HG03442 (cell line): Measurements from ENCODE around the gene RLF.
A peak's percentile ranks its signal among the peaks of the same experiment; 100 is the strongest.
"Not testable (repeated sequence)": the region's sequence is repeated elsewhere in the genome, so short reads cannot be mapped to it uniquely, and the experiment has no call there.

Experiments
- ATAC-seq: cut with Tn5 transposase; IDR thresholded peaks from one replicate; pipeline ENCODE4 v1.9.1; 2021; ENCODE audit warnings: mild to moderate bottlenecking, moderate library complexity; ENCODE audit not compliant: unreplicated experiment

Gene RLF

DNA sequence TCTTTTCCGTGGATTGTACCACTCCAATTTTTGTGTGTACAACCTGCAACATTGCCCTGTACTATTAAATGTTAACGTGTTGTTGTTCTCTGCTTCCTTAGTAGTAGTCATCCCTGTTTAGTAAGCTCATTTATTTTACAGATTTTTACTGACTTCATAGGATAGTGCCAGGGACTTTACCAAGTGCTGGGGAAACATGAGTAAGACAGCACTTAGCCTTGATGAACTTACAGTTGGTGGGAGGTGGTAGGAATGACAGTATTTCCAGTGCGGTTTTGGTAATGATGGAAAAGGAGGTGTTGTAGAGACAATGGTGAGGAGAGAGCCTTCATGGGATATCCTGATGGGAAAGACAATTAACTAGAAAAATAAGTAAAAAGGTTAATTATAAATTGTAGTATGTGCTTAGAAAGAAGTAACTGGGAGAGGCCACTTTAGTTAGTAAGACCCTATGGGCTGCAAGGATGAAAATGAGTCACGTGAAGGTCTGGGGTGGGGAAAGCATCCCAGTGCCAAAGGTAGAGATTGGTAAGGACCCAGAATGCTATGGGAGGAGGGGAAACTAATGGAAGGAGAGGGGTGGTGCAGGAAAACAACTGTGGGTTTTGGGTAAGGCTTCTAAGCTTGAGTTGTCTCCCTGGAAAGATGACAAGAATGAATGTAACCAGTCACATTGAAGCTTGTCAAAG, 1.7 kb downstream of the RLF start:
- ATAC-seq = no peak

DNA sequence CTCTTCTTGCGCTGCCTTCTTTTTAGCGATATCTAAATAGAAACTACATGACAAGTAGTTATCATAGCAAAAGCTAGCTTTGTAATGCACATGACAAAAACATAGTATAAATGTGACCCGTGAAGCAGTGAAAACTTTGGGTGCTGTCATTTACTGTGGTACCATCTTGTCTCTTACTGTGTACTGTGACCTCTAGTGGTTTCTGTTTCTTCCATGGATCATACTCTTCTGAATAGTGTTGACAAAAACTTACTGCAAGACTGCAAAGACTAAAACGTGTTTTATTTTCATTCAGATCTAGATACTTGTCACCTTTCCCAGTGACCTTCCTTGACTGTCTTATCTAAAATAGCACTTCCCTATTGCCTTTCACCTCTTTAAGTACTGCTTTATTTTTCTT, 6.1 kb downstream of the RLF start:
- ATAC-seq = no peak

DNA sequence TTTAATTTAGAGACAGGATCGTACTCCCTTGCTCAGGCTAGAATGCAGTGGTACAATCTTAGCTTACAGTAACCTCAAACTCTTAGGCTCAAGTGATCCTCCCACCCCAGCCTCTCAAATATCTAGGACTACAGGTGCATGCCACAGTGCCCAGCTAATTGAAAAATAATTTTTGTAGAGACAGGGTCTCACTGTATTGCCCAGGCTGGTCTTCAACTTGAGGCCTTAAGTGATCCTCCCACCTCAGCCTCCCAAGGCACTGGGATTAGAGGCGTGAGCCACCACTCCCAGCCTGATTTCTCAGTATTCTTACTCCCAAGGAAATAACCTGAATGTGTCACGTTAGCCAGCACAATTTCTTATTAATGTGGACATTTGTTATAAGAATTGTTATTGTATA, 9.8 kb downstream of the RLF start:
- no peak for ATAC-seq

DNA sequence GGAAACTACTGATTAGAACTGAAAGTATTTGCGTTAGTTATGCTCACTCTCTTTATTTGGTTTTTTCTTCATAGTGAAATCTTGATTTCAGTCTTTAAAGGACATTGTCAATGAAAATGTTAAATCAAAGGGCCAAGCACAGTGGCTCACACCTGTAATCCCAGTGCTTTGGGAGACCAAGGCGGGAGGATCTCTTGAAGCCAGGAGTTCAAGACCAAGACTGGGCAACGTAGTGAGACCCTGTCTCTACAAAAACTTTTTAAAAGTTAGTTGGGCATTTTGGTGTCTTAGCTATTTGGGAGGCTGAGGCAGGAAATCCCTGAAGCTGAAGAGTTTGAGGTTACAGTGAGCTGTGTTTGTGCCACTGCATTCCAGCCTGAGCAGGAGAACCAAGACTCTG, 13.6 kb downstream of the RLF start:
- ATAC-seq = no peak

- not testable (repeated sequence) for ATAC-seq
Observed at GRCh38 chr1:40176989-40177388, 15.8 kb downstream of the RLF start.

DNA sequence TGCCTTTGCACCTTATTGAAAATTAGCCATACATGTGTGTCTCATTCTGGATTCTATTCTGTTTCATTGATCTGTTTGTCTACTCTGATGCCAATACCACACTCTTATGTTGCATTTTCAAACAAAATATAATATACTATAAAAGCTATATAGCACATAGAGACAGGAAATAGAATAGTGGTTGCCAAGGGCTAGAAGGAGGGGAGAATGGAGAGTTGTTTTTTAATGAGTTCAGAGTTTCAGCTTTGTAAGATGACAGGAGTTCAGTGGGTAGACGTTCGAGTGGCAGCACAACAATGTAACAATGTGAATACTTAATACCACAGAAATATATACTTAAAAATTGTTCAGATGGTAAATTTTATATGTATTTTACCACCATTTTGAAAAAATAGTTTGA, 17.0 kb downstream of the RLF start:
- no peak for ATAC-seq

DNA sequence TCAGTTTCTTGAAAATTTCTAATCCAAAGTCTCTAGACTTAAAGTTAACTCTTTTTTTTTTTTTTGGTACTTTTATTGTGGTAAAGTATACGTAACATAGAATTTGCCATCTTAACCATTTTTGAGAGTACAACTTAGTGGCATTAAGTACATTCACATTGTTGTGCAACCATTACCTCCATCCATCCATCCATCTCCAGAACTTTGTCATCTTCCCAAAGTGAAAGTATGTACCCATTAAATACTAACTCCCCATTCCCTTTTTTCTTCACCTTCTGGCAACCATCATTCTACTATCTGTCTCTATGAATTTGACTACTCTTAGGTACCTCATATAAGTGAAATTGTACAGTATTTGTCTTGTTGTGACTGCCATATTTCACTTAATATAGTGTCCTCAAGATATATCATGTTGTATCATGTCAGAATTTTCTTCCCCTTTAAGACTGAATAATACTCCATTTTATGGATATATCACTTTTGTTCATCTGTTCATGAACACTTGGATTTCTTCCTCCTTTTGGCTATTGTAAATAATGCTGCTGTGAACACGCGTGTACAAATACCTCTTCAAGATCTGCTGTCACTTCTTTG, 18.4 kb downstream of the RLF start:
- ATAC-seq = no peak

GRCh38 chr1:40183055-40183710, 22.0 kb downstream of the RLF start:
- no peak for ATAC-seq

- ATAC-seq = no peak
Observed at GRCh38 chr1:40184193-40184592, 23.0 kb downstream of the RLF start.

- ATAC-seq = peak; percentile 93
Observed at GRCh38 chr1:40185951-40186864, 25.0 kb downstream of the RLF start.

DNA sequence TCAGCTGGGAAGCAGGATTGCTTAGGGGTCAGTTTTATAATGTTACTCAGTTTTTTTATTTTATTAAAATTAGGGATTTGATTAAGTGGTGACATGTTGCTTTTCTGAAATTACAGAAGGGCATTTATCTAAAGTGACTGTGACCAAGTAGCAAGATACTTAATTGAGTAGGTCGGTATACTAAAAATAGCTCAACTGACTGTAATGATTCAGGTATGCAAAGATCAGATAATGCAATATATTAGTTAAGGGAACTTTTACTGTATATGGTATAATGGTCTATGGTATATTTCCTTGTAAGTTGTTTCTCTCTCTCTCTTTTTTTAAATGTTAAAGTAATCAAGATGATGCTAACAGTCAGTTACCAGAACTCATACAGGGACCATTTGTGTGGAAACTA, 26.2 kb downstream of the RLF start:
- no peak for ATAC-seq

DNA sequence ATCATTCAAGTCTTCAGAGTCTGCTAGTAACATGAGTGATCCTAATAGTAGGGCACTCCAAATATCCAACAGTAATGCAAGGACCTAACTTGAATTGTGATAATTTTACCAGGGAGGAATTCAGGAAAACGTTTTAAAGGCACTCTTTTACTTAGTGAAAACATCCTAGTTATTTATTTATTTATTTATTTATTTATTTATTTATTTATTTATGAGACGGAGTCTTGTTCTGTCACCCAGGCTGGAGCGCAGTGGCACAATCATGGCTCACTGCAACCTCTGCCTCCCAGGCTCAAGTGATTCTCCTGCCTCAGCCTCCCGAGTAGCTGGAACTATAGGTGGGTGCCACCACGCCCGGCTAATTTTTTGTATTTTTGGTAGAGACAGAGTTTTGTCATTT, 33.5 kb downstream of the RLF start:
- ATAC-seq = not testable (repeated sequence)

DNA sequence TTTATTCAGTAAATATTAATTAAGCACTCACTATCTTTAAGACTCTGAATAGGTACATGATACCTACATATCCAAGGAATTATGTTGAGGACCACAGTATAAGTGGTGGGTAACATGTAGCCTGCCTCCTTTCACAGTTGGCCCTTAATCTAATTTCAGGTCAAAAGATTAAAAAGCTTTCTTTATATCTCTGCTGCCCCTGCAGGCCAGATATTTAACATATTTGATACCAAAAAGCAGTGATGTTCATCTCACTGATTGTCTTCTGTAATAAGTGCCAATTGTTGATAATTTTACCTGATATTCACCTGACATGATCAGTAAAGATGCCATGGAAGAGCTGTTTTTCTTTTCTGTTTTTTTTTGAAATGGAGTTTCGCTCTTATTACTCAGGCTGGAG, 36.5 kb downstream of the RLF start:
- no peak for ATAC-seq

DNA sequence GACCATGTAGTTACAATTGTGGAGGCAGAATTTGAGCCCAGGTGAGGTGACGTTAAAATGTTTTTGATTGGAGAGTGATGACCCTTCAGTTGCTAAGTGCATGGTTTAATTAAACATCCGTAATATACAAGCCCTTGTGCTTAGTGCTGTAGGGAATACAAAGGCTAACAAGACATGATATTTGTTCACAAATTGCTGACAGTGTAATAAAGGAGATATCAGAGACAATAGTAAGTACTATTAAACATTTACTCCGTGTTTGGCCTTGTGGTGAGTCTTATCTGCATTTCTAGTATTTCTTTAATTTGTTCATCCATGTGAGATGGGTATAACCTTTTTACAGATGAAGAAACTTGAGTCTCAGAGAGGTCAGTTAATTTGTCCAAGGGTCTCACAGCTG, 37.9 kb downstream of the RLF start:
- ATAC-seq = no peak

DNA sequence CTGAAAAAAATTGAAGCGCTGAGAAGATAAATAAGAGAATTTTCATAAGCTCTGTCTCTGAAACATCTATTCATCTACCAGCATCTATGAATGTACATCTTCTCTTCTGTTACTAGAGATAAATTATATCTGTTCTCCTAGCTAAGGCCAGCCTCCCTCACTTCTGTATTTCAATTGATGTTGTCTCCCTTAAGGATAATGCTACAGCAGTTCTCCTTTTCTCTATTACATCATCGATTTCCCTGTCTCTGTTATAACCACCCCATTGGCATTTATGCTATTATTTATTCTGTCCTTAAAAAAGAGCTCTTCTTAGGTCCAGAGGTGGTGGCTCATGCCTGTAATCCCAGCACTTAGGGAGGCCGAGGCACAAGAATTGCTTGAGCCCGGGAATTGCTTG, 43.7 kb downstream of the RLF start:
- no peak for ATAC-seq

- ATAC-seq = no peak
Observed at GRCh38 chr1:40210511-40211204, 49.5 kb downstream of the RLF start.

GRCh38 chr1:40218333-40218732, 57.1 kb downstream of the RLF start:
- no peak for ATAC-seq

GRCh38 chr1:40221471-40221905, 60.3 kb downstream of the RLF start:
- ATAC-seq = not testable (repeated sequence)

DNA sequence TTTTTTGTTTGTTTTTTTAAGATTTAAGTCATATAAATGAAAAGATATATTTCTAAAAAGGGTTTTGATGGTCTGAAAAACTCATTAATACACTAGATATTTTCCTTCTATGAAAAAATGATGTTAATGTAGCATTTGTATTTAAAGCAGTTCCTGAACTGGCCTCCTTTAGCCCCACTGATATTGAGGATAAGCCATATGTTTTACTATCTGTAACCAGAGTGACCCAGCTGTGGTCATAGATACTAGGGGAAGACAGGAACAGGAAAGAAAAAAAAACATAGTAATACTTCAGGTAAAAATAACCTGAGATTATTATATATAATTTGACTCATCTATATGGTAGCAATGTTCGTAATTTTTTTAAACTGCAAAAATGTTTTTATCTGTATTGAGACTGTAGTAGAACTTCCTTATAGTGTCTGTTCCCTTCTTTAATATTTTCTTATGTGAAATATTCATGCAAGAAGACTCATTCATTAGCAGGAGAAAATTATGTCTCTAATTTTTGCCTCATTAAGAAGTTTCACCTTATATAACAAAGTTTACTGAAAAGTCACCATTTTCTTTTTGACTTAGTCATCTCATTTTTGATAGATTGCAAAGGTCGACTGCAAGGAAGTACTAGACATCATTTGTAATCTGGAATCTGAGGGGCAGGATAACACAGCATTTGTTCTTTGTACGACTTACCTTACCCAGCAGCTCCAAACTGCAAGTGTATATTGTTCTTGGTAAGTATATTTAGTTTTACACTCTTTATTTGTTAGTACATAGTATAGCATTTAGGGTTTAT, 61.0 kb downstream of the RLF start:
- no peak for ATAC-seq

DNA sequence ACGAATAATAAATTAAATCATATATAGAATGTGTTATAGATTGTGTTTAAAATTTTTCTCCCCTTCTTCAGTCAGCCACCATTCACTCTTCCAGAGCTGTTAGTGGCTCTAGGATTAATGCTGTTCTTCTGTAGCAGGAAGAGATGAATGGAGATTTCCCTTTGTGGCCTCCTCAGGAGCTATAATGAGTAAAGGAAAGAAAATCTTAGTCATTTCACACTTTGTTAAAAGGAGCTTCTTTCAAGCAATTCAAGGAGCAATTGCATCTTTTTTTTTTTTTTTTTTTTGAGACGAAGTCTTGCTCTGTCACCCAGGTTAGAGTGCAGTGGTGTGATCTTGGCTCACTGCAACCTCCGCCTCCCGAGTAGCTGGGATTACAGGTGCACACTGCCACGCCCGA, 62.9 kb downstream of the RLF start:
- no peak for ATAC-seq
